Right lobe of liver (tissue), 6 donors: ENCODE data around the gene PRKCQ. TPM values are rescaled to one million over a fixed set of nuclear protein-coding genes. Genes with fewer than 3 reads are reported as not detected.
A peak's percentile ranks its signal among the peaks of the same experiment; 100 is the strongest.

Experiments
- ATAC-seq, 4 donors: fragments of 200-7000 bp; cut with Tn5 transposase; one replicate each; pipeline ENCODE4 v1.9.1; 2020; ENCODE audit warnings: mild to moderate bottlenecking in 4 of 4, moderate library complexity in 4 of 4
- DNase-seq, 3 donors: peaks; one replicate each; pipeline ENCODE4 v3.0.0-alpha.2; 2020
- H3K27ac ChIP-seq, 3 donors: fragments of 200-600 bp; one replicate each; pipeline ENCODE4 v1.8.0; 2022
- H3K27me3 ChIP-seq, 2 donors: fragments of 200-600 bp; one replicate each; pipeline ENCODE4 v1.8.0; 2022
- H3K36me3 ChIP-seq, 4 donors: fragments of 200-600 bp; sonication (generic) in 1 of 4; one replicate each; pipeline versions ENCODE4 v1.5.1 to v1.8.0; 2017 to 2022; ENCODE audit warnings: control low read depth in 1 of 4
- H3K4me1 ChIP-seq, 4 donors: fragments of 200-600 bp; sonication (generic) in 1 of 4; one replicate each; pipeline versions ENCODE4 v1.5.1 to v1.8.0; 2017 to 2022; ENCODE audit warnings: control low read depth in 1 of 4
- H3K4me3 ChIP-seq, 3 donors: fragments of 200-600 bp; one replicate each; pipeline ENCODE4 v1.8.0; 2022
- H3K9me3 ChIP-seq, 4 donors: fragments of 200-600 bp; sonication (generic) in 1 of 4; one replicate each; pipeline versions ENCODE4 v1.5.1 to v1.8.0; 2017 to 2022; ENCODE audit warnings: control low read depth in 1 of 4
- CTCF ChIP-seq, 4 donors: fragments of 200-600 bp in 3 of 4; fragments of 450-650 bp in 1 of 4; IDR thresholded peaks; one replicate each; pipeline versions ENCODE4 v1.5.1 to v1.8.0; 2016 to 2022; ENCODE audit warnings: antibody characterized with exemption in 4 of 4, mild to moderate bottlenecking in 2 of 4
- POLR2A ChIP-seq: fragments of 450-650 bp; IDR thresholded peaks from one replicate; pipeline ENCODE4 v1.6.1; 2017; ENCODE audit warnings: antibody characterized with exemption, mild to moderate bottlenecking
- WGBS: methylation state at CpG from one replicate; pipeline ENCODE4 v1.1.6; 2018; ENCODE audit warnings: low coverage, low lambda C conversion rate; ENCODE audit not compliant: insufficient coverage; ENCODE audit errors: missing lambda C conversion rate; 5-methylcytosine and 5-hydroxymethylcytosine counted together
- intact Hi-C, 2 donors: fragments of 100-400 bp; cut with DNase I; formaldehyde crosslinking; loops; one replicate each; pipeline versions ENCODE4 v1.11.2 to v1.14.1; 2022
- total RNA-seq, 6 experiments: library from RNA; depleted of rRNA in 2 of 6; stranded (reverse); fragments of >200 nt in 2 of 6; fragmentation: NEBNext Ultra II Directional in 3 of 6; extraction: Animal tissue kit (Norgen Biotek cat#: 25700) in 3 of 6; gene quantifications; one replicate each; pipeline versions ENCODE4 v1.1.0 to v1.2.4, GENCODE V29; 2016 to 2023
- donor health status: DM: no; HTN: yes; CAD: no.
- donor health status: DM: no; HTN: no; CAD: no.
- donor health status: DM: no; HTN: no; CAD: no.
- donor health status: DM: no; HTN: yes; CAD: no.
- donor health status: DM: no; HTN: yes; CAD: no.

PRKCQ gene
- total RNA-seq, 6 experiments from 2014 or later: 0.12 to 0.60 (median 0.16) TPM

GRCh38 chr10:6535156-6535764, 44.8 kb downstream of the PRKCQ start:
- TF ChIP-seq CTCF (IDR thresholded peaks at IDR 0.05): no peak
- no peak for TF ChIP-seq POLR2A
- no peak overlapping the region for H3K27ac ChIP-seq
- DNase-seq: no peak
- 93% methylated on average over 10 of the region's 11 CpGs for WGBS
- no peaks in the 10 kb centered on the region for H3K9me3 ChIP-seq
- no peak for ATAC-seq
- H3K27me3 ChIP-seq: no peaks in the 10 kb centered on the region
- no peaks in the 10 kb centered on the region for H3K36me3 ChIP-seq
- H3K4me1 ChIP-seq: no peaks in the 10 kb centered on the region
- intact Hi-C loops: no loop called here
- H3K4me3 ChIP-seq: no peak overlapping the region

GRCh38 chr10:6532321-6532720, 47.8 kb downstream of the PRKCQ start:
- ATAC-seq: no peak
- 63% methylated on average over 5 of the region's 5 CpGs for WGBS

GRCh38 chr10:6530966-6531365, 49.1 kb downstream of the PRKCQ start:
- intact Hi-C loops: no loop called here
- Histone ChIP-seq H3K27ac (no peak overlapping the region), H3K4me1 (no peaks in the 10 kb centered on the region), H3K9me3 (no peaks in the 10 kb centered on the region), H3K4me3 (no peak overlapping the region), H3K36me3 (no peaks in the 10 kb centered on the region), H3K27me3 (no peaks in the 10 kb centered on the region)
- ATAC-seq (no peak), DNase-seq (no peak)
- WGBS: 28% methylated on average over 4 of the region's 4 CpGs
- no peak for TF ChIP-seq POLR2A
- no peak for TF ChIP-seq CTCF (IDR thresholded peaks at IDR 0.05)

More at GRCh38 chr10:6532321-6532720, 47.8 kb downstream of the PRKCQ start:
- intact Hi-C loops: no loop called here
- TF ChIP-seq CTCF (IDR thresholded peaks at IDR 0.05) (no peak), POLR2A (no peak)
- H3K9me3 ChIP-seq: no peaks in the 10 kb centered on the region
- H3K4me1 ChIP-seq: no peaks in the 10 kb centered on the region
- H3K36me3 ChIP-seq: no peaks in the 10 kb centered on the region
- DNase-seq: no peak
- no peak overlapping the region for H3K27ac ChIP-seq
- no peaks in the 10 kb centered on the region for H3K27me3 ChIP-seq
- H3K4me3 ChIP-seq: no peak overlapping the region

GRCh38 chr10:6530211-6530840, 49.8 kb downstream of the PRKCQ start:
- Histone ChIP-seq H3K27me3 (no peaks in the 10 kb centered on the region), H3K4me1 (no peaks in the 10 kb centered on the region), H3K36me3 (no peaks in the 10 kb centered on the region), H3K27ac (no peak overlapping the region), H3K9me3 (no peaks in the 10 kb centered on the region), H3K4me3 (no peak overlapping the region)
- intact Hi-C loops: no loop called here
- DNase-seq (no peak), ATAC-seq (peak in 3 of 4 donors; percentile 31 to 43 (median 42))
- TF ChIP-seq POLR2A (no peak), CTCF (IDR thresholded peaks at IDR 0.05) (no peak)
- 55% methylated on average over 16 of the region's 18 CpGs for WGBS
